ENCODE data around the gene ZNF438. TPM values are rescaled to one million over a fixed set of nuclear protein-coding genes. Genes with fewer than 3 reads are reported as not detected.
A peak's percentile ranks its signal among the peaks of the same experiment; 100 is the strongest.

The ZNF438 gene
- total RNA-seq, 1 donor from 2014 or later = 1.3 TPM

GRCh38 chr10:31063841-31064240 is 32.2 kb upstream of the ZNF438 start:
- peaks cover 11% of the 10 kb centered on the region for H3K4me1 Mint-ChIP-seq
- H3K79me2 ChIP-seq (ENCODE audit: low read depth) = no peaks in the 10 kb centered on the region
- H3K9ac ChIP-seq = no peak overlapping the region
- H3K27ac ChIP-seq = no peak overlapping the region
- H3K4me1 ChIP-seq = no peaks in the 10 kb centered on the region
- no peaks in the 10 kb centered on the region for H3K36me3 Mint-ChIP-seq
- no peaks in the 10 kb centered on the region for H3K9me3 ChIP-seq (ENCODE audit: low read depth)
- H3K9me3 Mint-ChIP-seq = no peaks in the 10 kb centered on the region
- no peaks in the 10 kb centered on the region for H3K27me3 Mint-ChIP-seq (ENCODE audit: insufficient read depth, low read depth)
- H3K27ac Mint-ChIP-seq = no peak overlapping the region
- no peak overlapping the region for H3K4me3 Mint-ChIP-seq
- no peak for DNase-seq (ENCODE audit: low spot score)
- peak overlapping the region; percentile 48 for H2AFZ ChIP-seq (replicated peaks)
- no peaks in the 10 kb centered on the region for H4K20me1 ChIP-seq (ENCODE audit: low read depth)
- no peak for TF ChIP-seq CTCF (IDR thresholded peaks at IDR 0.05)
- TF ChIP-seq EZH2 (IDR thresholded peaks at IDR 0.05) = no peak
- TF ChIP-seq EZH2phosphoT487 (IDR thresholded peaks at IDR 0.05) = no peak
- no peak overlapping the region for H3K4me2 ChIP-seq
- peaks cover under 1% of the 10 kb centered on the region for H3F3A ChIP-seq (ENCODE audit: low read depth)
- H3K27me3 ChIP-seq = no peaks in the 10 kb centered on the region
- no peaks in the 10 kb centered on the region for H3K36me3 ChIP-seq
- H3K4me3 ChIP-seq = no peak overlapping the region

GRCh38 chr10:31062856-31063255 is 31.2 kb upstream of the ZNF438 start:
- Histone ChIP-seq H3K36me3 (no peaks in the 10 kb centered on the region), H3F3A (ENCODE audit: low read depth) (no peaks in the 10 kb centered on the region), H3K4me1 (no peaks in the 10 kb centered on the region), H3K79me2 (ENCODE audit: low read depth) (no peaks in the 10 kb centered on the region), H3K27me3 (no peaks in the 10 kb centered on the region), H3K9me3 (ENCODE audit: low read depth) (no peaks in the 10 kb centered on the region), H3K4me2 (no peak overlapping the region), H3K27ac (no peak overlapping the region), H3K4me3 (no peak overlapping the region), H4K20me1 (ENCODE audit: low read depth) (no peaks in the 10 kb centered on the region), H2AFZ (replicated peaks) (no peak overlapping the region), H3K9ac (no peak overlapping the region)
- Mint-ChIP-seq H3K27ac (no peak overlapping the region), H3K27me3 (ENCODE audit: insufficient read depth, low read depth) (no peaks in the 10 kb centered on the region), H3K4me1 (peaks cover 8% of the 10 kb centered on the region), H3K36me3 (no peaks in the 10 kb centered on the region), H3K9me3 (no peaks in the 10 kb centered on the region), H3K4me3 (no peak overlapping the region)
- no peak for DNase-seq (ENCODE audit: low spot score)
- TF ChIP-seq CTCF (IDR thresholded peaks at IDR 0.05) (no peak), EZH2 (IDR thresholded peaks at IDR 0.05) (no peak), EZH2phosphoT487 (IDR thresholded peaks at IDR 0.05) (no peak)

GRCh38 chr10:31061941-31062340 is 30.3 kb upstream of the ZNF438 start:
- no peaks in the 10 kb centered on the region for H3K27me3 ChIP-seq
- no peak overlapping the region for H2AFZ ChIP-seq (replicated peaks)
- H3K79me2 ChIP-seq (ENCODE audit: low read depth) = no peaks in the 10 kb centered on the region
- H3K36me3 Mint-ChIP-seq = no peaks in the 10 kb centered on the region
- H4K20me1 ChIP-seq (ENCODE audit: low read depth) = no peaks in the 10 kb centered on the region
- no peak overlapping the region for H3K4me3 Mint-ChIP-seq
- H3K4me1 Mint-ChIP-seq = peaks cover 8% of the 10 kb centered on the region
- no peak overlapping the region for H3K9ac ChIP-seq
- H3K27ac ChIP-seq = no peak overlapping the region
- DNase-seq (ENCODE audit: low spot score) = no peak
- H3K36me3 ChIP-seq = no peaks in the 10 kb centered on the region
- TF ChIP-seq EZH2 (IDR thresholded peaks at IDR 0.05) = no peak
- no peak for TF ChIP-seq EZH2phosphoT487 (IDR thresholded peaks at IDR 0.05)
- no peak for TF ChIP-seq CTCF (IDR thresholded peaks at IDR 0.05)
- H3K4me3 ChIP-seq = no peak overlapping the region
- no peaks in the 10 kb centered on the region for H3K9me3 ChIP-seq (ENCODE audit: low read depth)
- H3K27me3 Mint-ChIP-seq (ENCODE audit: insufficient read depth, low read depth) = no peaks in the 10 kb centered on the region
- H3K27ac Mint-ChIP-seq = no peak overlapping the region
- H3F3A ChIP-seq (ENCODE audit: low read depth) = no peaks in the 10 kb centered on the region
- no peak overlapping the region for H3K4me2 ChIP-seq
- no peaks in the 10 kb centered on the region for H3K9me3 Mint-ChIP-seq
- H3K4me1 ChIP-seq = no peaks in the 10 kb centered on the region

Measured in neural progenitor cell (in vitro differentiated cells).